GM18498 (cell line): ENCODE measurements around the gene CST6.
"Not testable (repeated sequence)": the region's sequence is repeated elsewhere in the genome, so short reads cannot be mapped to it uniquely, and the experiment has no call there.

Source experiments
- ATAC-seq: cut with Tn5 transposase; IDR thresholded peaks from one replicate; pipeline ENCODE4 v1.9.1; 2021; ENCODE audit warnings: mild to moderate bottlenecking, moderate library complexity; ENCODE audit not compliant: unreplicated experiment

The CST6 gene

GRCh38 chr11:65983589-65983987, 28.2 kb upstream of the CST6 start:
- no peak for ATAC-seq

- no peak for ATAC-seq
Observed at GRCh38 chr11:65987336-65987735, 24.5 kb upstream of the CST6 start.

DNA sequence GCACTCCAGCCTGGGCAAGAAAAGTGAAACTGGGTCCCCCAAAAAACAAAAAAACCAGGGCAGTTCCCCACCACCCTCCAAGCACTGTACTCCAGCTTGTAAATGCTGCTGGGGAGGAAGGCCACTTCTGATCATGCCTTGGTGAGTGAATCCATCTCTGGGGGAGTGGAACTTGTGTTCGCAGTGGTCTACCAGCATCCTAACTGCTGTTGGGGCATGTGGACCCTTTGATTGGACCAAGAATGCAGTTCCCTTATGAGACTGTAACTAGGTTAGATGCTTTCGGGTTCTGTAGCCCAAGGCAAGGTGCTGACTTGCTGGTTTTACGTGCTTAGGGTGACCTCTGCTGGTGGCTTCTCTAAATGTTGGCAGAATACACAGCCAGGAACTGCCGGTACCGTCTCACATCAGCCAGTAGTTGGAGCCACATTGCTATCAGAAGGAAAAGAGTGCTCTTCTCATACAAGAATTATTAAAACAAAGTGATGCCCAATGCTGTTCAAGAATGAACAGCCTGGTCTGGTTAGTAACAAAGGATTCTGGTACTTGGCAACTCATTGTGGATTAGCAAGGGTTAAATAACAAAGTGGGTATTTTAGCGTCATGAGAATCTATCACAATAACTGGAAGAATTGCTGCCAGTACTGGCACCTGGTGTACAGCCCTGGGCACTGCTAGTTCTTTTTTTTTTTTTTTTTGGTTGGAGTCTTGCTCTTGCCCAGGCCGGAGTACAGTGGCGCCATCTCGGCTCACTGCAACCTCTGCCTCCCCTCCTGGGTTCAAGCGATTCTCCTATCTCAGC, 22.8 kb upstream of the CST6 start:
- peak; percentile 97 for ATAC-seq

DNA sequence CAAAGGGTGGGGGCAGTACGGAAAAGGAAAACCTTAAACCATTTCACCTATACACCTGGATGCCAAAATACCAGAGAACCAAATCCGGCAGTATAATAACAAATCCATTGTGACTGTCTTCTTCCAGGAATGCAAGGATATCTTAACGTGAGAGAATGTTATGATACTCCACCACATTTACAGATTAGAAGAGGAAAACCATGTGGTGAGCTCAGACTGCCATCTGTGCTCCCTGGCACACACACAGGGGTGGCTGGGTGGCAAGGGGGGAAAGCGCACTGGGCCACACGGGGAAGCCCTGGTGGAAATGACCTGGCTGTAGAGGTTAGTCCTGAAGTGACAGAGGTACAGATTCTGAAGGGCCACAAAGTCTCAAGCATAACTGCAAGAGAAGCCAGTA, 19.8 kb upstream of the CST6 start:
- ATAC-seq = no peak

DNA sequence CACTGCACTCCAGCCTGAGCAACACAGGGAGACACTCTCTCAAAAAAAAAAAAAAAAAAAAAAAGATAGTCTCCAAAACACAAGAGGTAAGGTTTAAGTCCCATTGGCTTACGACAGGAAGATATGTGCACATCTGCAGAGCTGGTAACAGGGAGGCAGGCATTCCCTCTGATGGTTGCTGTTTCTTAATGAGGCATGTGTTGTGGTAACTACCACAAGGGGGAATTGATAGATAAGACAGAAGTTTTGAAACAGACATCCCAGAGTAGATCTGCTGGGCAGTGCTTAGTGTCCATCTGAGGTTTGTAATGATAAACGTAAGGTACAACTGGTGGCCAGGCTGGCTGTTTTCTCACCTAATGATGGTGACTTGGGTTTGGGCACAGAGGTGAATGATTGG, 14.5 kb upstream of the CST6 start:
- ATAC-seq = no peak

- ATAC-seq = peak; percentile 79
Observed at GRCh38 chr11:66001942-66002647, 9.7 kb upstream of the CST6 start, which contains the start of the genes BANF1 and EIF1AD. Gene BANF1, plus strand, starts transcription at chr11:66002503. Its CDS starts 748 bp downstream, at chr11:66003251. Gene EIF1AD, minus strand, starts transcription at chr11:66002157. Its CDS starts 1,768 bp downstream, at chr11:66000389.

DNA sequence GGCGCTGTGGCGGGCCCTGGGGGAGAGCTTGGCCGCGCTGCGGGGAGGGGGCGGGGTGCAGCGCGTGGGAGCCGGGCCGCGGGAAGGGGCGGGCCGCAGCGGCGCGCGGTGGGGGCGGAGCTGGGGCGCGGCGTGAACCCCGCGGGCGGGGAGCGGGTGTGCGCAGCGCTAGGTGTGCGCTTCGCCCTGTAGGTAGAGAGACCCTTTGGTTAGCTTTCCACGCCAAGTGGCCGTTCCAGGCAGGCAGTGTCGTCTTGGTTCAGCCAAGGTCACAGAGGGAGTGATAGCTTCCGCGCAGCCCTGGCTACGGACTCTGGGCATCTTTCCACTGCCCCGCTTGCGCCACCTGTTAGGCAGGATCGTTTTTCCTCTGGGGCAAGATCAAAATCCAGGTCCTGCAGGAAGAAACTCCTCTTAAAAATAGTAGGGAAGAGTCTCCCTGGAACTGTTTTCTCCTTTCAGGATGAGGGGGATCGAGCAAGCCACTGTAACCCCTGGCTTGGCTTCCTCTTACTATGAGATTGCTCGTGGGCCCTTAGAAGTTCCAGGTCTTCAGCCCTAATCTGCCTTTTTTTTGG, 9.1 kb upstream of the CST6 start:
- peak; percentile 58 for ATAC-seq

GRCh38 chr11:66003291-66003690, 8.5 kb upstream of the CST6 start:
- ATAC-seq = no peak

DNA sequence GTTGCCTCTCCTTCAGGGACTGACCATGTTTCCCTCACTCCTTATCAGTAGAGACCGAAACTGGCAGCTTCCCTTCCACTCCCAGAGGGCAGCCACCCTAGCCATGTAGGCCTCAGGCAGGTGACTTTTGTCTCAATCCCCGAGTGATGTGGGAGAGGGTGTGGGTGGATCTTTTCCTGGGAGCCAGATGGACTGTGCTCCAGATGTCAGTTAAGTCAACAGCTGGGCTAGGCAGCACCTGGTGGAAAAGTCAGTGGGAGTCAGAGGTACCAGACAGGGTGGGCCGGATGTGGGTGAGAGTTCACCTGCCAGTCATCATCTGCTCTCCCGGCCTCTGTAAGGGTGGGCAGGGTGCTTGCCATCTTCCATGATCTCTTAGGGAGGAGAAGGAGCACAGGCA, 7.6 kb upstream of the CST6 start:
- no peak for ATAC-seq

- ATAC-seq = no peak
Observed at GRCh38 chr11:66006134-66006890, 5.5 kb upstream of the CST6 start.

DNA sequence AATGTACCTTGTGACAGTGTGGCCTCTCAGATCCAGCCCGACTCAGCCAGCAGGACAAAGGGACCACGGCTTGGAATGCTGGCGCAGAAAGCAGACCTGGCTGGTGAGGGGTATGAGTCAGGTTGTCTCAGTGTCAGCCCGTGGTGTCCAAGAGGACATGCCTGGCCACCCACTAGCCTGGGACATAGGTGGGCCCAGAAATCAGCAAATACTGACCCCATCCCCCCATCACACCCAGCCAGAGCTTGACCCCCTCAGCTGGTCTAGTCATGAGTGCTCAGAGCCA, 5.0 kb upstream of the CST6 start:
- no peak for ATAC-seq

- ATAC-seq = no peak
Observed at GRCh38 chr11:66007201-66007634, 4.6 kb upstream of the CST6 start.

DNA sequence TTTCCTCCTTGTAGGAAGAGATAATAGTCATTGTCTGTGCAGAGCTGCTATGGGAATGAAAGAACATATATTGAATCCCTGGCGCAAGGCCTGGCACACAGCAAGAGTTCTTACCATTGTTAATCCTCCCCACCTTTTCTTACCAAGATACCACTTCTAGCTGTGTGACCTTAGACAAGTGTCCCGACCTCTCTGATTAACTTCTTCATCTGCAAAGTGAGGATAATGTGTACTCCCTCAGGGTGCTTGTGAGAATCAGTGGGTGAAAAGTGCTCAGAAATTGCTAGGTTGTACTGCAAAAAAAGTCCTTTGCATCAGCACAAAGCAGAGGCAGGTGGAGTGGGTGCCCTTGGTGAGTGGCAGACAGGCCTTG, 3.7 kb upstream of the CST6 start:
- ATAC-seq = no peak

GRCh38 chr11:66008468-66009101, 3.2 kb upstream of the CST6 start:
- no peak for ATAC-seq

DNA sequence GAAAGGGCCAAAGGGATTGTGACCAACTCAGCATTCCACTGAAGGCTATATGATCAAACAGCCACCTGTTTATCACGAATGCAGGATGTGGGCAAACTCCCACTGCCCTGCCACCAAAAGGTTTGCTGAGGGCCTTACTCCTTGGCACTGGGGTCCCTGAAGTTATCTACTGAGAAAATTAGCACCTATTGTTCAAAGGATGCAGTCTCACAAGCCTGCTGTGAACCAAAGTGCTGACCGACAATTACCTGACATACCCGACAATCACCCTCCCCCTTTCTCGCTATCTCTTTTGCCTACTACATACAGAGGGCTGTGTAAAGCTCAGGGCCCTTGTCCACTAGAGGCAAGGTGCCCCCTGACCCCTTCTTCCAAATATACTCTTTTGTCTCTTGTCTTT, 1.8 kb upstream of the CST6 start:
- not testable (repeated sequence) for ATAC-seq

GRCh38 chr11:66011239-66011784, 496 bp upstream of the CST6 start:
- no peak for ATAC-seq

DNA sequence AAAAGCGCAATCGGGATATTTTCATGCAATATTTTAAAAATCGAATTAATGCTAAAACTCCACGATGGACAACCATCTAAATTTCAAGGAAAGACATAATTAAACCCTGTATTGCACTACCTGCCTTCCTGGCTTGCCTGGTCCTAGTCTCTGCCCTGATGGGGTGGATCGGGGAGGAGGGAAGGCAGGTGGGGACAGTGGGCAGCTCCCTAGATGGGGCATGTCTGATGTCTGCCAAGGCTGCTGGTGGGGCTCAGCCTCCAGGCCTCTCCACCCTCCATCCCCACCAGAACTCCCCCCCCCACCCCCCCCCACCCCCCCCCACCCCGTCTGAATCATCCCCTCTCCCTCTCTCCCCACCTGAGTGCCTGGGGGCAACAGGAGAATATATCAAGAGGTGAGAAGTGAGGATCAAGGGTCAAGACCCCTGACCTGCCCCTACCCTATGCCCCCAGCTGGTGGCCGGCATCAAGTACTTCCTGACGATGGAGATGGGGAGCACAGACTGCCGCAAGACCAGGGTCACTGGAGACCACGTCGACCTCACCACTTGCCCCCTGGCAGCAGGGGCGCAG, 650 bp downstream of the CST6 start:
- ATAC-seq = no peak

DNA sequence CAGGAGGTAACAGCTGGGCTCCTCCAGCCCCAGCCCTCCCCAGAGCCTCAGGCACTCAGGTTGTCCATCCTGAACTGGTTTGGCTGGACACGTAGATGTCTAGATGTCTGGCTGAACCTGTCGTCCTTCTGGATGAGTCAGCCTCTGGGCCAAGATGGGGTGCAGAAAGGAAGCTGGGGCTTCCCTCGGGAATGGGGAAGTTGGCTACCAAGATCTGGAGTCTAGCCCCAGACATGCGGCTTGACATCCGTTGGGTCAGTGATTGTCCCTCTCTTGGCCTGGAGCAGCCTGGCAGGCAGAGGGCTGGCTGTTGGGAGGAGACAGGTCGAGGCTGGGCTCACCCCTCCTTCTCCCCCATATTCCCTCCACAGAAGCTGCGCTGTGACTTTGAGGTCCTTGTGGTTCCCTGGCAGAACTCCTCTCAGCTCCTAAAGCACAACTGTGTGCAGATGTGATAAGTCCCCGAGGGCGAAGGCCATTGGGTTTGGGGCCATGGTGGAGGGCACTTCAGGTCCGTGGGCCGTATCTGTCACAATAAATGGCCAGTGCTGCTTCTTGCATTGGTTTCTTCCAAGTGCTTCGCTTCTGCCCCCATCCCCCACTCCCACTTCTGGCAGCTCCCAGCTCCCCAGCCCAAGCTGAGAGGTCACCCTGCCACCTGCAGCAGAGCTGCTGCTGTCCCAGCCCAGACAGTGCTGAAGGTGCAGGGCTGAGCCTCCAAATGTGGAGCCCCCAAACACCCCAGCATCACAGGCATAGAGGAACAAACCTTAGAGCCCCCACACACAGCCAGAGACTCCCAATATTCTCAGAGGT, 1.3 kb downstream of the CST6 start:
- ATAC-seq = no peak

DNA sequence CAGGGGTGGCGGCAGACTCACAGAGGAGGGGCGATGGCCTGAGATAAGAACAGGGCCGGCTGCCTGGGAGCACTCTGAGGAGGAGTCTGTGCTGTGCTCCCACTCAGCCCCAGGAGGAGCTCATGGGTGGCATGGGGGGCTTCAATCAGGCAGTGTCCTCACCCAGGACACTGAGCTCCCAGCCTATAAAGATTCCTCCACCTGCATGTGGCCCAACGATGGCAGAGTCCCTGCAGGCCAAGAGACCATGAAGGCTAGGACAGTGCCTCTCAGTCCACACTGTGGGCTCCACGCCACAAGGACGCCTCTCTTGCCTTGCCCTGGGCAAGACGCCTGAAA, 1.9 kb downstream of the CST6 start:
- no peak for ATAC-seq
